GM19328 (cell line): ENCODE data around the gene SHB.

ENCODE experiments used
- ATAC-seq: cut with Tn5 transposase; IDR thresholded peaks from one replicate; pipeline ENCODE4 v1.9.1; 2021; ENCODE audit warnings: mild to moderate bottlenecking, moderate library complexity; ENCODE audit not compliant: unreplicated experiment

SHB gene, protein sequence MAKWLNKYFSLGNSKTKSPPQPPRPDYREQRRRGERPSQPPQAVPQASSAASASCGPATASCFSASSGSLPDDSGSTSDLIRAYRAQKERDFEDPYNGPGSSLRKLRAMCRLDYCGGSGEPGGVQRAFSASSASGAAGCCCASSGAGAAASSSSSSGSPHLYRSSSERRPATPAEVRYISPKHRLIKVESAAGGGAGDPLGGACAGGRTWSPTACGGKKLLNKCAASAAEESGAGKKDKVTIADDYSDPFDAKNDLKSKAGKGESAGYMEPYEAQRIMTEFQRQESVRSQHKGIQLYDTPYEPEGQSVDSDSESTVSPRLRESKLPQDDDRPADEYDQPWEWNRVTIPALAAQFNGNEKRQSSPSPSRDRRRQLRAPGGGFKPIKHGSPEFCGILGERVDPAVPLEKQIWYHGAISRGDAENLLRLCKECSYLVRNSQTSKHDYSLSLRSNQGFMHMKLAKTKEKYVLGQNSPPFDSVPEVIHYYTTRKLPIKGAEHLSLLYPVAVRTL

DNA sequence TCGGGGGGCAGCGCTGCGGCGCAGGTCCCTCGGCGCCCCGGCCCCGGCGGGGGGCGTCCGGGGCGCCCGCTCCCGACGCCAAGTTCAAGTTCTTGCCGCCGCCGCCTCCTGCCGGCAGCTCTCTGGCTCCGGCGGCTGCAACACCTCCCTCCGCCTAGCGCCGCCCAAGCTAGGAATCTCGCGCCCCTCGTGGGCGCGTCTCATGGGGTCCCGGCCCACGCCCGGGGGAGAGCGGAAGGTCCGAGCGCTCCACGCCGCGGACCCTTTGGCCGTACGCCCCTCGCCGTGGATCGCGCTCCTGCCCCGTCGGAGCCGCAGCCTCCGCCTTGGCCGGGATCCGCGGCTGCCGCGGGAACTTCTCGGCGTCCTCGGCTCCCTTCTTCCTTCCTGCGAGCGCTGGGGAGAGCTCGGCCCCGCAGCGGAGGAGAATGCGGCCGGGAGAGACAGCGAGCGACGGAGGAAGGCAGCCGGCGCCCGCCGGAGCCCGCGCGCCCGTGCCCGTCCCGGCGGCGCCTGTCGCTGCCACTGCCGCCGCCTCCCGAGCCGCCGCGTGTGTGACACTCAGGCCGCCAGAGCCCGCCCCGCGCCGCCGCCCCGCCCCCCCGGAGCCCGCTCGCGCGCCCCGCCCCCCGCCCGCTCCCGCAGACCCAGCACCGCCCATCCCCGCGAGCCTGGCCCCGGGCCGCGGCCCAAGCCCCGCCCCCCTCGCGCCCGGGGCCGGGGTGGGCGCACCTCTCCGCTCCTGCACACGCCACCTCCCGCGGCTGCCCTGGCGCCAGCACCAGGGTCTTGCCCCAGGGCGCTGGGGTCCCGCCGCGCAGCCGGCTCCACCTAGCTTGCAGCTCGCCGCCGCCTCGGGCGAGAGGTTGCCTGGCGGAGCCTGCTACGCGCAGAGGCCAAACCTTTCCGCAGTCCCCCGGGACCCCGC lies at the start of gene SHB:
SHB (minus strand) TSS at position 527 of the 928 bp plus-strand sequence. CDS start 582 bp downstream, outside the sequence.
- peak; percentile 56 for ATAC-seq

DNA sequence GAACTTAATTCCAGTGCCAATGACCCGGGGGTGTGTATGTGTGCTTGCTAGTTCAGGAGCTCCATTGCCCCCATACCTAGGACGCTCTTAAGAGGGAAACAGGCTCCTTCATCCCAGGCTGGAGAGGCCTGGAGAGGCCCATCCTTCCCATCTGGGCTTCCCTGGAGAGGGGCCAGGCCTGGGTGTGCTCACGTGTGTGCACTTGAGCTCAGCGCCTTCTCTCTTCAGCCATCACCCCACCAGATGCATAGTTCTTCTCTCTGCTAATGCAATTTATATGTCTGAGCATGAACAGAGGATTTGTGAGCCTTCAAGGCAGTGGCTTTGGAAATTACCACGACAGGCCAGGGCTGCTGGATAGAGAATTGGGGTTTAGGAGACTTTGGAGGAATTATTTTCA lies 48.6 kb upstream of the SHB start:
- no peak for ATAC-seq

DNA sequence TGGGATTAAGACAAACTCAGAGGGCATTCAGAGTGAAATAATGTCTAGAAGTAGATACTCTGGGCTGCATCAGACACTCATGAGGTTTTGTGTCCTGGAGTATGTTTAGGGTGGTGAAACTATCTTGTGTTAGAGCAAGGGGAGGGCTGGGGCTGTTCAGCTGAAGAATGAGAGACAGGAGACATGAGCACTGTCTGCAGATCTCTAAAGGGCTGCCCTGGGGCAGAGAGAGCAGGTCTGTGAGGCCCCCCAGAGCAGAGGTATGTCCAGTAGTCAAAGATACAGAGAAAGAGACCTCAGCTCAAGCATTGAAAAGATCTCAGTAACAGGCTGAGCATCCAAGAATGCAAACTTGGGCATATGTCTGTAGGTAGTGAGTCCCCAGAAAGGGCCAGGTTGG lies 45.9 kb upstream of the SHB start:
- ATAC-seq = no peak

DNA sequence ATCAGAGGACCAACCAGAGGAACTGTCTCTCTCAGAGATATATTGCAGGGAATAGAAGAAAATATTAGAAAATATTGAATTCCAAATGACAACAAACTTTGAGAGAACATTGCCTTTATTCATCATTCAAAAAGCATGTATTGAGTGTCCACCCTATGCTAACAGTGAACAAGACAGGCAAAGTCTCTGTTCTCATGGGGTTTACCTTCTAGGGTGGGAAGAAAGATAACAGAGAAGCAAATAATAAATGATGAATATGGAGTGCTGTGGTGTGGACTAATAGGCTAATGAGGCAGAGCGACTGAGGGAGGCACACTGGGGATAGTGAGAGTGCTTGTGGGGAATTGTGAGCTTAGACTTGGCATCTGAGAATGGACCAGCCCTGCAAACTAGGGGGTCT lies 43.4 kb upstream of the SHB start:
- ATAC-seq = no peak

DNA sequence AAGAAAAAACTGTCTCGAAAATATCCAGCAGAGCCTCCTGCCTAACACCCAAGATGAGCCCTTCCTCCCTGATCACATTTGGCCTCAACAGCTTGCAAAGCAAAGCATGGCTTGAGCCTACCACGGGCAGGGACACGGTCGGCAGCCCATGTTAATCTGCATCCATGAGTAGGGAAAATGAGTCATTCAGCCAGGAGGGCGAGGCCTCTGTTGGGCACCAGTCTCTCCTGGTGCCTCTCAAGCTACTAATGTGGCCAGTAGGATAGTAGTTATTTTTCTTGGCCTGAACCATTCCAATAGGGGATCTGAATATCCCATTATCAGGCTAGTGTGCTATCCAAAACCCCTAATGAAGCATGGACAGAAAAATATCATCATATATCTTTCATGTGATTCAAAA lies 43.0 kb upstream of the SHB start:
- ATAC-seq = no peak

DNA sequence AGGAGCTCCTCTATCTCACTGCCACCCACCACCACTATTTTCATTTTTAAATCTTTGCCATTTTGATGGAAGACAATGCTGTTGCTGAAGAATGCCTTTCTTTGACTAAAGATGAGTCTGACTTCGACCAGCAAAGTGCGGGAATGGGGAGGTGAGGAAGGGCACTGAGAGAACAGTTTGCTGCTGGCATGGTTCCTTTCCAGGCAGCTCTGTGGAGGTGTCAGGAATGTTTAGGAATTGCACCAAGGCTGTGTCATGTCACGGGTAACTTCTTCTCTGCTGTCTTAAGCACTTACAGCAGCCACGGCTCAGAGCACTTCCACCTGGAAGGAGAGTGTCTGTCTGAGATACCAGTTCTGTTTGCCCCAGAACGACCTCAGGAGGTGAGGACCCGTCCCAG lies 41.4 kb upstream of the SHB start:
- ATAC-seq = no peak

DNA sequence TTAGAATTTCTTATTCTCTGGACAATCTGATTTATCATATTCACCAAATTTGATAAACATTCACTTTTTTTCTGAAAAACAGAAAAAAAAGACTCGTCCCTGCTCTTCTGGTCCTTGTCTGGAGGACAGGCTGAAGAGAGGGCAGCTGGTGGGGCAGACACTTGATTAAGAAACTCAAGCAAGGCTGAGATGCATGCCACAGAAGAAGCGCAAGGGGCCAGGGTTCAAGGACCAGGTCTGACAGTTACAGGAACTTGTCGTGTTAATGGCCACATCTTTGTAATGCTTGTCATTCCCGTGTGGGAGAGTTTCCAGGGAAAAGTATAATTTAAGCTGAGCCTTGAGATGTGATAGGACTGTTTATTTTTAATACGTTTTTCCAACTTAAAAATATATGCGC lies 40.6 kb upstream of the SHB start:
- ATAC-seq = no peak

DNA sequence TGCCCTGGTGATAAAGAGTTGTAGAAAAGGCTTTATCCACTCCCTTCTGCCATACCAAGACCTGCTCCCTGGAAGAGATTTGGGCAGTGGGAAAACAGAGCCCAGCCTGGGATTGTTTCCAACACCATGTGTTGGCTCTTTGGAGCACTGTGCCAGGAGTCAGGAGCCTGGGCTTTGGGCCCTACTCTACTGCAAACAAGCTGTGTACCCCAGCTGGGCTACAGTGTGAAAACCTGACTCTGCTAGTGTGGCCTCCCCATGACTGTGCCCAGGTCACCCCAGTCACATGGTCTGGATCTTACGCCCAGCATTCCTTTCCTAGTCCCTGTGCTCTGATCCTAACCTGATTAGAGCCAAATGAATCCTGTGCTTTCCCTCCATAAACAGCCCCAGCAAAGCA lies 39.3 kb upstream of the SHB start:
- no peak for ATAC-seq

DNA sequence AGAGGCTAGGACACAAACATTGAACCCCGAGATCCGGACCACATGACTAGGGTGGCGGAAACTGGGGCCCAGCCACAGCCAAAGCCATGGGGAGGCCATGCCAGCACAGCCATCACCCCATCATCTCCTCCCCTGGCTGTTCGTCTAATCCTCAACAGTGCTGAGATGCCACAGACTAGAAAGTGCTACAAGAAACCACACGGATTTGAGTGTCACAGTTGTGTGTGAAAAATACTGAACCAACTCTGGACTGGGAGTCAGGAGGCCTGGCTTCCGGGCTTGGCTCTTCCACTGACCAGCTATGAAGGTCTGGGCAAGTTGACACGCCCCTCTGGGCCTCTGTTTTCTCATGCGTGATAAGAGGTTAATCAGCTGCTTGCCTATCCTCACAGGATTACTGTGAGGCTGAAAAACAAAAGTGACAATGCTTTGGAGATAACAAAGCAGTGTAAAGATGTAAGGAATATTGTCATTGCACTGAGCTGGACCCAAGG lies 38.8 kb upstream of the SHB start:
- no peak for ATAC-seq

DNA sequence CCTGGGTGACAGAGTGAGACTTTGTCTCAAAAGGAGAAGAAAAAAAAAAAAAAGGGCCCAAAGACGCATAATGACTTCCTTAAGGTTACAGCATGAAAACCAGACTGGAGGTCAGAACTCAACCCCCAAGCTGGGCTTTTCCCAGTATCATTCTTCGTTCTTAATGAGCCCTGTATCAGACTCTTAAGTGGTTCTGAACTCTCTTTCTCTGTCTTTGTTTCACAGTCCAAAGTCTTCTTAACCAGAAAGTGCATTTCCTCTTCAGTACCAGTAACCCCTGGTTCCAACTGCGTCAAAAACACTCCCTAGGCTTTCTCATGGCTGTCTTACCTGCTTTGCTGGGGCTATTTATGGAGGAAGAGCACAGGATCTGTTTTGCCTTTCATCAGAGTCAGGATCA lies 38.4 kb upstream of the SHB start:
- no peak for ATAC-seq

DNA sequence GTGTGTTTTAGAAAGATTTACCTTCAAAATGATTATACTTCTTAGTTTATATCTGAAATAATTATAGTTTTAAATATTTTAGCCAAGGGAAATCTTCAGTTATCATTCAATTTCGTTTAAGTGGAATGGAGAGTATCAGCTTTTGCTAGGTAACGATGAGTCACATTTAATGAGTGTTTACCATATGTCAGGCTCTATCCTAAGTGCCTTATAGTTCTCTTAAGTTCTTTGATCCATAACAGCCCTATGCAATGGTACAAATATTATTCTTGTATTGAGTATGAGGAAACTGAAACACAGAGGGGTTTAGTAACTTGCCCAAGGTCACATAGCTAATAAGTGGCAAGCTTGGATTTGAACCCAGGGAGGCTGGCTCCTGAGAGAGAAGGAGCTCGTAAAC lies 37.5 kb upstream of the SHB start:
- no peak for ATAC-seq

DNA sequence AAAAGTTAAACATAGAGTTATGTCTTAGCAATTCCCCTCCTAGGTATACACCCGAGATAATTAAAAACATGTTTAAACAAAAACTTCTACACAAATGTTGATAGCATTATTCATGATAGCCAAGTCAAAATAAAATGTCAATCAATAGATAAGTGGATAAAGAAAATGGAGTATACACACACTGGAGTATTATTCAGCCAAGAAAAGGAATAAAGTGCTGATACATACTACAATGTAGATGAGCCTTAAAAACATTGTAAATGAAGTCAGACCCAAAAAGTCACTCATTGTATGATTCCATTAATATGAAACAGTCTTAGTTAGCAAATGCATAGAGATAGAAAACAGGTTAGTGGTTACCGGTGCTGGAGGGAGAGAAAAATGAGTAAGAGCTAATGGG lies 34.3 kb upstream of the SHB start:
- ATAC-seq = no peak

DNA sequence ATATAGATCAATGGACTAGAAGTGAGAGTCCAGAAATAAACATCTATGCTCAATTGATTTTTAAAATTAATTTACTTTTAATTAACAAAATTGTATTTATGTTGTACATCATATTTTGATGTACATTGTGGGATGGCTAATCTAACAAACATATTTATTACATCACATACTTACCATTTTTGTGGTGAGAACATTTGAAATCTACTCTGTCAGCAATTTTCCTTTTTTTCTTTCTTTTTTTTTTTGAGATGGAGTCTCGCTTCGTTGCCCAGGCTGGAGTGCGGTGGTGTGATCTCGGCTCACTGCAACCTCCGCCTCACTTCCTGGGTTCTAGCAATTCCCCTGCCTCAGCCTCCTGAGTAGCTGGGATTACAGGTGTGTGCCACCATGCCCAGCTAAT lies 32.4 kb upstream of the SHB start:
- no peak for ATAC-seq

DNA sequence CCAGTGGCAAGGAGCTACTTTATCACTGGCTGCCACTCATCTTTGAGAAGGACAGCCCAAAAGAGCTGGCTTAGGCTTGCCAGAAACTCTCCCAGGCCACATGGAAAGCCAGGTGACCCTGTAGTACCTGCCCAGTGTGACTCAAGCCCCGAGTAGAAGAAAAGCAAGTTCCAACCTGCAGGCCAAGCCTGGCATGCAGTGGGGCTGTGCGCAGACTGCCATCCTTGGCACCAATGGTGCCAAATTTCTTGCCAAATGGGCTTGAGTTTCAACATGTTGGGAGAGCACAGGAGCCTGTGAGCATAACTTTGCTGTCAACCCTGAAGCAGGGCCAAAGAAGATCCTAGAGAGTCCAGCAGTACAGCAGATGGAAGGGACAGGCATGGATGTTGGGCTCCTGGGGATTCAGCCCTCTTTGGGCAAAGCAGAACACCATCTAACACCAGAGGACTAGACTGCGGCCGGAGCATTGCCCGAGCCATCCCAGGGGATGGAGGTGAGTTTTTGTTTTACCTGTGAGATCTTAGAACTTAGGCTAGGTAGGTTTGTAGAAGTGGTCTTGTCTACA lies 27.3 kb upstream of the SHB start:
- no peak for ATAC-seq

DNA sequence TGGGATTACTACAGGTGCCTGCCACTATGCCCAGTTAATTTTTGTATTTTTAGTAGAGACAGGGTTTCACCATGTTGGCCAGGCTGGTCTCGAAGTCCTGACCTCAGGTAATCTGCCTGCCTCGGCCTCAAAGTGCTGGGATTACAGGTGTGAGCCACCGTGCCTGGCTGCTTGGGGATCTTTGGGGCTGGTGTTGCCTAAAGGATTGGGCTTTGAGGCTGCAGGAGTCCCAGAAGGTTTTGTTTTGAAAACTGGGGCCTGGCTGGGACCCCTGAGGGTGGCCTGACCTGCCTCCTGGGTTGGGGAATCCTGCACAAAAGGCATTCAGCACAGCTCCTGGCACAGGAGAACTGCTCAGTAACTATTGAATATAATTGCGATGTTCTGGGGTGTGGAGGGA lies 25.1 kb upstream of the SHB start:
- no peak for ATAC-seq

DNA sequence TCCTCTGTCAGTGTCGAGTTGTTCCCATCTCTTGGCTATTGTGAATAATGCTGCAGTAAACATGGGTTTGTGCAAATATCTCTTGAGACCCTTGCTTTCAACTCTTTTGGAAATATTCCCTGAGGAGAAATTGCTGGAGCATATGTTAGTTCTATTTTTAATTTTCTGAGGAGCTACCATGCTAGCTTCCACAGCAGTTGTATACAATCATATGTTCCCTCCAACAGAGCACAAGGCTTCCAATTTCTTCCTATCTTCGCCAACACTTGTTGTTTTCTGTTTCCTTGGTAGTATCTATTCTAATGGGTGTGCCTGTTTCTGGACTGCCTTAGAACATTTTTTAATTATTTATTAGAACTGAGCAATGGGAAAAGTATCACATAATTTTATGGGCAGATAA lies 23.6 kb upstream of the SHB start:
- ATAC-seq = no peak

DNA sequence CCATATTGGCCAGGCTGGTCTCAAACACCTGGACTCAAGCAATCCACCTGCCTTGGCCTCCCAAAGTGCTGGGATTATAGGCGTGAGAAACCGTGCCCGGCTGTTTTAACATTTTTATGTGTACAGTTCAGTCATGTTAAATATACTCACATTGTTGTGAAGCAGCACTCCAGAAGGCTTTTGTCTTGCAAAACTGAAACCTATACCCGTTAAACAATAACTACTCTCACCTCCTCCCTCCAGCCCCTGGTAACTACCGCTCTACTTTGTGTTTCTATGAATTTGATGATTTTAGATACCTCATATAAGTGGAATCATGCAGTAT lies 23.1 kb upstream of the SHB start:
- no peak for ATAC-seq

DNA sequence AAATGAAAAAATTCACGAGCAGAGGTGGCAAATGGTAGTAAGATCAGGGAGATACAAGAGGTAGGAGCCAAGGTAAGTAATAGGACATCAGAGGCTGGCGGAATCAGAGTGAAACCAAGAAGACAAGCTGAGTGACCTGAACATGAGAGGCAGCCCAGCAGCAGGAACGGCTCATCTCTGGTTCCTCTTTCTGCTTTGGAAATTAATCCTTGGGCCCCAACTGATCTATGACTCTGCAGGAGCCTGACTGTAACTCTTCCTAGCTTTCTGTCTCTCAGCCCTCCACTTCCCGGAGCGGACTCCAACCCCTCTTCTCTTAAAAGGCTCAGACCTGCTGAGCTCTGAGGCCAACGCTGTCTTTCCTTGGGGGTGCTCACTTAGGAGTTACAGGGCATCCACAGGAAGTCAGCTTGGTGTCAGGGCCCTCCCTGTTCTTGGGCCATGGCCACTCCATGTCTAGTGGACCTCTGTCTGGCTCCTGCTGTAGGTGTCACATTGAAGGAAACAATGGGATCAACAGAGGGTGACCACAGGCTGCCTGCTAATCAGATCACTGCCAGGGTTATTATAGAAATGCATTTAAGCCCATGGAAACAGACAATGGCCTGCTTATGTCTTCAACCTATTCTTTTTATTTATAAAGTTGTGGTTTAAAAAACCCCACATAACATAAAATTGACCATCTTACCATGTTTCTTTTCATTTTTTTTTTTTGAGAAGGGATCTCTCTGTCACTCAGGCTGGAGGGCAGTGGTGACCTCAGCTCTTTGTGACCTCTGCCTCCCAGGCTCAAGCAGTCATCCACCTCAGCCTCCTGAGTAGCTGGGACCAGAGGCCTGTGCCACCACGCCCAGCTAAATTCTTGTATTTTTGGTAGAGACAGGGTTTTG lies 22.5 kb upstream of the SHB start:
- ATAC-seq = no peak

DNA sequence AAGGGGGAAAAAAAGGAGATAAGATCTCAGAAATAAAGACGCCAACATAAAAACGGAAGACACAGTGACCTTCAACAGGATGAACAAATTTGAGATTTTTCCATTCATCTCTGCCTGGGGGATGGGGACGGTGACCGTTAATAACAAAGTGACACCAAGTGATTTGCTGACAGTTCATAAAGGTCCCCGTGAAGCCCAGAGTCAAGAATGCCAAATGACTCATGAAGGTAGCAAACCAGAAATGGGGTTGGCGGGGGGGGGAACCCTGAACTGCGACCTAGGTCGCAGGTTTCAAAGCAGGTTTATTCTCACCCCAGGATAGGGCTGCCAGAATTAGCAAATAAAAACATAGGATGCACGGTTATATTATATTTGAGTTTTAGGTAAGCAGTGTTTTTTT lies 21.1 kb upstream of the SHB start:
- ATAC-seq = no peak

DNA sequence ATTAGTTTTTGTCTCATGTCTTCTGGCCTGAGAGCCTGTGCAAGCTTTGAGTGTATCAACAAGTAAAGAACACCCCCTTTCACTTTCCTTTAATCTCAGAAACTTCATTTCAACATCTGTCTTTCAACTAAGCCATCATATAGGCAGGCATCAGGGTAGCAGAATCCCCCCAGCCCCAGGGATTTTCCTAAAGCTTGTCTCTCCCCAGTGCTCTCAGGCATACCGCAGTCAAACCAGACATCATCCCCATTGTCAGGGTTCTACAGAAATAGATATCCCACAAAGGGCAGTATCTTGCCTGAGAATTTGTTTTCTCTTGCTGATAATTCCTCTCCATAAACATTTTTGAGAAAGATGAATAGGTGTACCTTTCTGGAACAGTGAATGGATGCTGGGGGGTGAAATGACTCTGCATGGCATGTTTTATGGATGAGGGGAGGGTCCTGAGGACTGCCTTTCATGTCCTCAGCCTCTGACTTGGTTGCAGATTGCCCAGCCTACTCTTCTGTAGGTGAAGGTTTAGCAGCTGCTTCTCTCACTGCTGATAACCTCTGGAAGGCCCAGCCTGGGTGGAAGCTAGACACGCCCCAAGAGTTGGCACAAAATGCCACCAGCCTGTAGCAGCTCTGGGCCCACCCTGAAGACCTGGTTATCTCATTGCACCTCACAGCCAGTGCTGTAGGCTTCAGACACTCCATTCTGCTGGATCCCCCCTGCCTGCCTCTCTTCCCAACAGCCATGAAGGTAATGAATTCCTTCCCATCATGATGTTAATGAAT lies 20.5 kb upstream of the SHB start:
- no peak for ATAC-seq
